Lower leg skin (tissue), 4 donors: ENCODE measurements around the gene SH2D2A. TPM values are rescaled to one million over a fixed set of nuclear protein-coding genes. Genes with fewer than 3 reads are reported as not detected.

Experiments
- DNase-seq, 2 donors: peaks; one replicate each; pipeline ENCODE4 v3.0.0-alpha.2; 2019; ENCODE audit warnings: low spot score in 2 of 2
- H3K4me3 ChIP-seq: fragments of 200-600 bp; sonication (generic); 2 replicates; pipeline ENCODE4 v1.5.1; 2017; ENCODE audit warnings: mild to moderate bottlenecking, low read depth; ENCODE audit not compliant: poor library complexity, severe bottlenecking
- POLR2A ChIP-seq, 2 donors: fragments of 450-650 bp; IDR thresholded peaks; one replicate each; pipeline ENCODE4 v1.6.1; 2016 to 2017; ENCODE audit warnings: antibody characterized with exemption in 2 of 2, mild to moderate bottlenecking in 1 of 2, moderate library complexity in 1 of 2
- WGBS, 2 donors: methylation state at CpG; one replicate each; pipeline ENCODE4 v1.1.5; 2018; 5-methylcytosine and 5-hydroxymethylcytosine counted together
- intact Hi-C: fragments of 100-400 bp; cut with DNase I; formaldehyde crosslinking; loops from one replicate; pipeline ENCODE4 v1.15.0; 2023; ENCODE audit warnings: low total_unique reads
- total RNA-seq, 4 donors: library from RNA; depleted of rRNA; stranded (reverse); fragments of >200 nt; gene quantifications; one replicate each; pipeline ENCODE4 v1.1.0, GENCODE V29; 2016
- TF ChIP-seq, protein P1 (sequence below), 3 donors: fragments of 450-650 bp; IDR thresholded peaks; one replicate each; pipeline ENCODE4 v1.5.1; 2016; ENCODE audit warnings: antibody characterized with exemption in 3 of 3, mild to moderate bottlenecking in 3 of 3, moderate library complexity in 2 of 3

The SH2D2A gene
- total RNA-seq: 1 to 10 TPM in 1 of 4 donors, not detected in 3; 1.5 TPM

DNA sequence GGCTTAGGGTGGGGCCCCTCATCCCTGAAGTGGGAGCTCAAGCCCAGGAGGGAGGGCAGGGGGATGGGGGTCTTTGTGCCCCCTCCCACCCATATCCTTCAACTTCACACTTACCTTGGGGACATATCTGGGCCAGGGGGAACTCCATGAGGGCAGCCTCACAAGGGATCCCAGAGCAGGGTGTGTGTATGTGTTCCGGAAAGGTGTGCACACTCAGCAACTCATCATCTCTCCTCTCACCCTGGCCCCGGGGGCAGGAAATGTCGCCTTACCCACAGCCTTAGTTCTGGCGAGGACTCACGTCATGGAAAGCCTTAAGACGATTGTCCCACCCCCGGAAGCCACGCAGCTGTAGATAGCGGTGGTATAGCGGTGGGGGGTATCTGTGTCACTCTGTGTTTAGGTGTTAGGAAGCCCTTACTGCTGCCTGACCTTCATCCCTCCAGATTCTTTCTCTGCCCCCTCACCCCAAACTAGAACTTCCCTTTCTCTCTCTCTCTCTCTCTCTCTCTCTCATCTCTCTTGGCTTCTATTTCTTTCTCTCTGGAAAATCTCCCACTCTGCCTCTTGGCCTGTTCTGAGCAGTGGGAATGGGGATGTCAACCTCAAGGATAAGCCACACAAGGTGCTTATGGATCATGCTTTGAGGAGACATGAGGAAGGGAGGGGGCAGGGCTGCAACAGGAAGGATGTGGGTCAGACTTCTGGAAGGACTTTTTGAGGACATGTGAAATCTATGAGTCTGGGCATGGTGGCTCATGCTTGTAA is at the start of gene SH2D2A:
Gene SH2D2A, minus strand, starts transcription at position 288 of the 768 bp plus-strand sequence. Its CDS starts 140 bp downstream, at position 148.
- intact Hi-C loops: no loop called here
- WGBS, 2 donors: 41 to 49% methylated on average over 10 of the region's 10 CpGs
- H3K4me3 ChIP-seq: no peak within 1 kb of the TSS
- TF ChIP-seq, protein P1, sequence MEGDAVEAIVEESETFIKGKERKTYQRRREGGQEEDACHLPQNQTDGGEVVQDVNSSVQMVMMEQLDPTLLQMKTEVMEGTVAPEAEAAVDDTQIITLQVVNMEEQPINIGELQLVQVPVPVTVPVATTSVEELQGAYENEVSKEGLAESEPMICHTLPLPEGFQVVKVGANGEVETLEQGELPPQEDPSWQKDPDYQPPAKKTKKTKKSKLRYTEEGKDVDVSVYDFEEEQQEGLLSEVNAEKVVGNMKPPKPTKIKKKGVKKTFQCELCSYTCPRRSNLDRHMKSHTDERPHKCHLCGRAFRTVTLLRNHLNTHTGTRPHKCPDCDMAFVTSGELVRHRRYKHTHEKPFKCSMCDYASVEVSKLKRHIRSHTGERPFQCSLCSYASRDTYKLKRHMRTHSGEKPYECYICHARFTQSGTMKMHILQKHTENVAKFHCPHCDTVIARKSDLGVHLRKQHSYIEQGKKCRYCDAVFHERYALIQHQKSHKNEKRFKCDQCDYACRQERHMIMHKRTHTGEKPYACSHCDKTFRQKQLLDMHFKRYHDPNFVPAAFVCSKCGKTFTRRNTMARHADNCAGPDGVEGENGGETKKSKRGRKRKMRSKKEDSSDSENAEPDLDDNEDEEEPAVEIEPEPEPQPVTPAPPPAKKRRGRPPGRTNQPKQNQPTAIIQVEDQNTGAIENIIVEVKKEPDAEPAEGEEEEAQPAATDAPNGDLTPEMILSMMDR (IDR thresholded peaks at IDR 0.05): no peak
- no peak for TF ChIP-seq POLR2A (IDR thresholded peaks at IDR 0.05)
- DNase-seq: peak; percentile 43 to 90

DNA sequence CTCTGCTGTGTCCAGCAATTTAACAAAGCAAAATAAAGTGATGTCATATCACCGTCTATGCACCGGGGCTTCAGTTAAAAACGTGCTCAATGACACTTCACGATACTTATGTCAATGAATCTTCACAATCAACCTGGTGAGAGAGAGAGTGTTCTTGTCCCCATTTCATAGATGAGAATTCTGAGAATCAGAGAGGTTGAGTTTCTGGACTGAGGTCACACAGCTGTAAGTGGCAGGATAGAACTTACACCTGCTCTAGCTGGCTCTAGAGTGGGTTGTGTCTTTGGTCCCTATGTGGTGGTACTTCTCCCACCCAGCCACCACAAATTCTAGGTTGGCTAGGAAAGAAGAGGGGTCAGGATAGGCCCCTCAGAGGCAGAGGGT is 49.2 kb upstream of the SH2D2A start:
- no peak for DNase-seq
- H3K4me3 ChIP-seq: no peak overlapping the region
- intact Hi-C loops: no loop called here
- TF ChIP-seq POLR2A (IDR thresholded peaks at IDR 0.05): no peak
- TF ChIP-seq, protein P1 (IDR thresholded peaks at IDR 0.05): no peak
- WGBS, 2 donors: 89 to 90% methylated on average over 4 of the region's 4 CpGs

DNA sequence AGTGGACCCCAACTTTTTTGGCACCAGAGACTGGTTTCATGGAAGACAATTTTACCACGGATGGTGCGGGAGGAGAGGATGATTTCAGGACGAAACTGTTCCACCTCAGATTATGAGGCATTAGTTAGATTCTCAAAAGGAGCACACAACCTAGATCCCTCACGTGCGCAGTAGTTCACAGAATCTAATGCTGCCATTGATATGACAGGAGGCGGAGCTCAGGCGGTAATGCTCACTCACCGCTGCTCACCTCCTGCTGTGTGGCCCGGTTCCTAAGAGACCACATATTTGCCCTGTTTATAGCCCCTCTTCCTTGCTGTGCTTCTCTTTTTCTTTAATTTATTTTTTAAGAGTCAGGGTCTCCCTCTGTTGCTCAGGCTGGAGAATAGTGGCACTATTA is 48.6 kb upstream of the SH2D2A start:
- intact Hi-C loops: no loop called here
- H3K4me3 ChIP-seq: no peak overlapping the region
- TF ChIP-seq, protein P1 (IDR thresholded peaks at IDR 0.05): no peak
- no peak for TF ChIP-seq POLR2A (IDR thresholded peaks at IDR 0.05)
- no peak for DNase-seq
- 76 to 86% methylated on average over 9 of the region's 9 CpGs for WGBS, 2 donors

DNA sequence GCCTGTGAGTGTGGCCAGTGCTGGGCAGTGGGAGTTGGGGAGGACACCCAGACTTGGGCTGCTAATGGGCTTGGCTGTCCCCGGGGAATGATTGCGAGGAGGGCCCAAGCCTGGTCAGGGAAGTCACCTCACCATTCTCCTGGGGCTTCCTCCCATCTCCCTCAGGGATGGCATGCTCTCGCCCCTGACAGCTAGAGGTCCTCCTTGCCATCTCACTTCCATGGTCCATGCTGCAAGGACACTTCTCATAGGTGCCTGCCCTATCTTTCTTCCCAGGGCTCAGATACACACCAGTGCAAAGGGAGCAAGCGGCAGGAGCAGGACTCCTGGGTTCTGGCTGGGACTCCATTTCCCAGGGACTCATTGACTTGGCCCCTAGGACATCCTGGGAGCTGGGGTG is 48.1 kb upstream of the SH2D2A start:
- DNase-seq: no peak
- TF ChIP-seq, protein P1 (IDR thresholded peaks at IDR 0.05): no peak
- no peak for TF ChIP-seq POLR2A (IDR thresholded peaks at IDR 0.05)
- 92 to 94% methylated on average over 4 of the region's 4 CpGs for WGBS, 2 donors
- no peak overlapping the region for H3K4me3 ChIP-seq
- intact Hi-C loops: no loop called here

DNA sequence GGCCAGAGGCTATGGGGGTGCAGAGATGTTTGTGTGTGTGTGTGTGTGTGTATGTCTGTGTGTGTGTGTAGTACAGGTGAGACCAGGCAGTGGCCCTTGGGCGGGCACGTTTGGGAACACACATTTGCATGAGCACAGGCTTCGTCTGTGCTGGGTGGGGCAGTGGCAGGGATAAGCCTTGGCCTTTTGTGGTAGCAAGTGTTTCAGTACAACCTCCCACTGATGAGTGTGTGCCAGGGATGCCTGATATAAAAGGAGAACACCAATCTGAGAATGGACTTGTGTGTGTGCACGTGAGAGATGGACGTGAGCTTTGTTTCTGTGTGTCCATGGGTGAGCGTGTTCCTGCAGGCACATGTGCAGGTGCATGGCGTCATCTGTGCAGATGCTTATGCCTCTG is 47.0 kb upstream of the SH2D2A start:
- intact Hi-C loops: no loop called here
- DNase-seq: no peak
- TF ChIP-seq, protein P1 (IDR thresholded peaks at IDR 0.05): no peak
- no peak overlapping the region for H3K4me3 ChIP-seq
- 71 to 74% methylated on average over 7 of the region's 7 CpGs for WGBS, 2 donors
